HG03095 (cell line): Measurements from ENCODE around the gene KCNN2.
"Not testable (repeated sequence)": the region's sequence is repeated elsewhere in the genome, so short reads cannot be mapped to it uniquely, and the experiment has no call there.

Experiments used
- ATAC-seq: cut with Tn5 transposase; IDR thresholded peaks from one replicate; pipeline ENCODE4 v1.9.1; 2021; ENCODE audit warnings: moderate library complexity; ENCODE audit not compliant: unreplicated experiment

The KCNN2 gene

DNA sequence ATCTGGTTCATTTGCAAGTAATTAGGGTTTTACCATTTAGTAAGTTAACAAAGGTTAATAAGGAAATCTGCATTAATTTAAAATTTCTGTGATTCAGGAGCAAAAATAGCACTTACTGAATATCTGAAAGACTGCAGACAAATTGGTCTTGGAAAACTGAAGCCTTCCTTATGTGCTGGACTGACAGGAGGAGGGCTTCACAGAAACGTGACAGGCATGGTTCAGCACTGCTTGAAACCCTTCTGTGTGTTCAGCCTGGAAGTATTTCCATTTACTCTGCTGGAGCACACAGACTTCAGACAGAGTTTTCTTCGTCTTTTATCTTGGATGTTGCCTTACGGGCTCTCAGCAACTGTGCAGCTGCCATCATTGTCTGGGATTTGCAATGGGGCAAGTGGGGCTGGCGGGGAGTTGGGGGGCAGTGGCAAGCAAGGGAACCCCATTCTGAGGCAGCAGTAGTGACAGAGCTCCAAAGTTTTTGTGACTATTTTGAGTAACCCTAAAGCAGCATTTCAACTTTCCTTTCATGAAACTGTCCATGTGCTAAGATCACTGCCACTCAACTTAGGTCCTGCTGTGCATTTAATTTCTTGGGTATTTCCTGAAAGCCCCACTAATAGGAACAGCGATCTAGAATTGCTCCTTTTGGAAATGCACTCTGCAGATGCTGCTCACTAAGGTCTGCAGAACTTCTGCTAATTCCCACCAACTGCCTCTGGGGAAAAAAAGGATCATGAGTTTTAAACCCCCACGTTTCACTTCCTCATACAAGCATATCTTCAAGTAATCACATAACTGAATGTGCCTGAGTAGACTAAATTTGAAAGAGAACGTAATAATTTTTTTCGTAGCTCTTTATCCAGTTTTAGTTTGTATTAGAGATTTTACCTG lies 56.6 kb downstream of the KCNN2 start:
- peak; percentile 95 for ATAC-seq

DNA sequence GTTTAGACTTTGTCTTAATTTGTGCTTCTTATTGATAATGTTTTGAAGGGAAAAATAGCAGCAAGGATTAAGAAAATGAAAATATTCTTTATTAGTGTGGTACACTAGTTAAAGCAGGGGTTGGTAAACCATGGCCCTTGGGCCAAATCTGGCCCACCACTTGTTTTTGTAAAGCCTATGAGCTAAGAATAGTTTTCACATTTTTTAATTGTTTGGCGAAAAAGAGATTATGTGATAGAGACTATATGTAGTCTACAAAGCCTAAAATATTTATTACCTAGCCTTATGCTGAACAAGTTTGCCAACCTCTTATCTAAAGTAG lies 57.2 kb downstream of the KCNN2 start:
- peak; percentile 32 for ATAC-seq

DNA sequence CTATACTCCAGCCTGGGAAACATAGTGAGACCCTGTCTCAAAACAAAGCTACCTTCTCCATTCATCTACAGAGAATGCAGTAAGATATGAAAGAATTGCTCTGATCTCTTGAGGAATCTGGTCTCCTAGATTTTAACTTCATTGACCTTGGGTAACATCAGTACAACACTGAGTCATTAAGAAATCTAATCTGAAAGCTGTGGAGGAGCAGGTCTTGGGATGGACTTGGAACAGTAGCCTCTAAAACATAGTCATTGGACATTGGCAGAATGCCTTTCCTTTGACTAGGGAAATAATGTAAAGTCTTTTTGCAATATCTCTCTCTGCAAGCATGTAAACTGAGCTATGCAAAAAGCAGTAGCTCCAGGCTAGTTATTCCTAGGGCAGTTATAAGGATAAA lies 58.1 kb downstream of the KCNN2 start:
- no peak for ATAC-seq

DNA sequence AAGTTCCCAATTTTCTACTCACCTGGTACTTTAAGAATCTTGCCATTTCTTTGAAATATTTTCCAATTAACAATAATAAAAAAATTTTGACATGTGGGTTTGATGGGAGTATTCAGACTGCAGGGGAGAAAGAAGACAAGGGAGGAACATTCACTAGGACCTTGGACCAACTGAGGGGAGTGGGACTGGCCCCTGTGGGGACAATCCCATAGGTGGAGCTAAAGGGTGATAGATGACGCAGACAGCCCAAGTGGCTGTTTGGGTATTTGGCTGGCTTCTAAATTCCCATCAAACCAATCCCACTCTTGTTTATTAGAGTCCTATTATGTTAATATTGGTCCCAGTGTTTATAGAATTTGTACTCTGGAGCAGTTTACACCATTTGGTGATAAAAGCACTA lies 65.3 kb downstream of the KCNN2 start:
- no peak for ATAC-seq

DNA sequence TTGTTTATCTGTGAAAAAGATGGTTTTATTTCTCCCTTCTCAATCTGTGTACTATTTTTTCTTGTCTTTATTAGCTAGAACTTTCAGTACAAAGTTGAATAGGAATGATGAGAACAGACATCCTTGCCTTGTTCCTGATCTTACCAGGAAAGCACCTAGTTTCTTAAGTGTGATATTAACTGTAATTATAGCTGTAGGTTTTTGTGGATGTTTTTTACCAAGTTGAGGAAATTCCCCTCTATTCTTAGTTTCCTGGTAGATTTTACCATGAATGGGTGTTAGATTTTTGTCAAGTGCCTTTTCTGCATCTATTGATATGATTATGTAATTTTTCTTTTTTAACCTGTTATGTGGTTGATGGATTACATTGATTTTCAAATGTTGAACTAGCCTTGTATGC lies 68.7 kb downstream of the KCNN2 start:
- ATAC-seq, result no peak

DNA sequence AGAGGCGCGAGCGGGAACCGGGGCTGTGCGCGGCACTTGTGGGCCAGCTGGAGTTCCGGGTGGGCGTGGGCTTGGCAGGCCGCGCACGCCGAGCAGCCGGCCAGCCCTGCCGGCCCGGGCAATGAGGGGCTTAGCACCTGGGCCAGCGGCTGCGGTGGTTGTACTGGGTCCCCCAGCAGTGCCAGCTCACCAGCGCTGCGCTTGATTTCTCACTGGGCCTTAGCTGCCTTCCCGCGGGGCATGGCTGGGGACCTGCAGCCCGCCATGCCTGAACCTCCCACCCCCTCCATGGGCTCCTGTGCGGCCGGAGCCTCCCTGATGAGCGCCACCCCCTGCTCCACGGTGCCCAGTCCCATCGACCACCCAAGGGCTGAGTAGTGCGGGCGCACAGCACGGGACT lies 70.8 kb downstream of the KCNN2 start:
- not testable (repeated sequence) for ATAC-seq

DNA sequence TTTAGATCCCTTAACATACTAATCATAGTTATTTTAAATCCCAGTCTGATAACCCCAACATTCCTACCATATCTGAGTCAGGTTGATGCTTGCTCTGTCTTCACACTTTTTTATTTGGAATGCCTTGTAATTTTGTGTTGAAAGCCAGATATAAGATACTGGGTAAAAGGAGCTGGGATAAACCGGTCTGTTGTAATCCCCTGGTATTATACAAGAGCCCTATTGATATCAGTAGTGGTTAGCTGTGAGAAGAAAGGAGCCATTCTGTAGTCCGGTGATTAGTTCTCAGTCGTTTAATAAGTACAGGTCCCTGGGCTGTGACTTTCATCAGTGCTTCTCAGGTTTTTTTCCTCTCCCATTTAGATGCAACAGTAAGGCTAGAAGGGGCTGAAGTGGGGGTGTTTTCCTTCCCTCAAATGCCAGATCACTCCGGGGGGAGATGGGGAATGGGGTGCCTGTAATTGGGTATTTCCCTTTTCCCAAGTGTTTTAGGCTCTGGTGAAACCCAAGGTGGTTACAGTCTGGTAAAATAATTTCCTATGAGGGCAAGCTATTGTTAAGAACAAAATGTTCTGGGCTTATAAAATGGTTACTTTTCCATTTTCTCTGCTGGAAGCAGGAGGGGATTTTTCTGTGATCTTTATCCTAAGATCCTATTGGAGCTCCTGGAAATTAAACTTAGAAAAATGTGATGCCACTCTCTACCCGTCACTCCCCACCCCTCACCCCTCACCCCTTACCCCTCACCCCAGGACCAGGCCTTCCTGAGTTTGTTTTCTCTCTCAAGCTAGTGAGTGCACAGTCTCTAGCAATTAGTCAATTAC lies 72.7 kb downstream of the KCNN2 start:
- ATAC-seq, result no peak

DNA sequence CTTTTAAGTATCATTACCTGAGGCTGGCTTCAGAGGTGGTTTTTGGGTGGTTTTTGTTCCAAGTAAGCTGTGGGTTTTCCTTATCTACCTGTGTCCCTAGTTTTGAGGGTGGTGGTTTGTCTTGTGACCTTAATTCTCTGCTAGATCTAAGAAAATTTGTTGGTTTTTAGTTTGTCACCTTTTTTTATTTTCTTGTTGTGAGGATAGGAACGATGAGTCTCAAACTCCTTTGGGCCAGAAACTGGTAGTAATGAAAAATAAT lies 73.3 kb downstream of the KCNN2 start:
- no peak for ATAC-seq

DNA sequence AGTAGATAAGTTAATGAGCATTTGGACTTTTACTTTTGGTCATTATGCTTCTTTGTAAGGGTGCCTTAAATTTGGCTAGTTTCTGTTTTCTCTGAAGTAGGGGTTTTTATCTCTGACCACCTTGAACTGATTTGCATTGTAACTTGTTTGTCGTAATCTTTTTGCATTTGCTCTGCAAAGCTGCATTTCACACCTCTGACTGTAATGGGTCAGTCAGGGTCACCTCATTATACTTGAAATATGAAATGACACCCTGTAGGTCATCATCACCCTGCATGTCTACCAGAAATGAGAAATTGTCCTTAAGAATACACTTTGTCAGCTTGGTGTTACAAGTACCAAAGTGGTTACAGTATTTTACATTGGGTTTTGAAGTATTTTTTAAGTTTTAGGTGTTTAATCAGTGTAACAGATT lies 74.0 kb downstream of the KCNN2 start:
- ATAC-seq, result peak; percentile 52

DNA sequence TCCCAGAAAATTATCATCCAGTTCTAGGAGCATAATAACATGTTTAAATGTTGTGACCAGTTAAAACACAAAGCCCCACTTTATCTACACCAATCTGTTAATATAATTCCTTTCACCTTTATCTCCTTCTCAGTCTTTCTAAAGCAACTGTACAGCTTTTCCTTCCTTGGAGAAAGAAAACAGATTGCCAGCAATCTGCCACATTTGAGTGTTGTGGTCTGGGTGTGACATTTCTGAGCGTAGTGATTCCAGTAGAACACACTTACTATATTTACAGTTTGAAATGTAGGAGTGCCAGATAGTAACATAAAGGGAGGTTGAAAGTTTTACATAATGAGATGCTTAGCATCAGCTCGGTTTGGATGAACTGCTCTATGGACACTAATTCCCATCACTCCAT lies 76.1 kb downstream of the KCNN2 start:
- ATAC-seq, result no peak

DNA sequence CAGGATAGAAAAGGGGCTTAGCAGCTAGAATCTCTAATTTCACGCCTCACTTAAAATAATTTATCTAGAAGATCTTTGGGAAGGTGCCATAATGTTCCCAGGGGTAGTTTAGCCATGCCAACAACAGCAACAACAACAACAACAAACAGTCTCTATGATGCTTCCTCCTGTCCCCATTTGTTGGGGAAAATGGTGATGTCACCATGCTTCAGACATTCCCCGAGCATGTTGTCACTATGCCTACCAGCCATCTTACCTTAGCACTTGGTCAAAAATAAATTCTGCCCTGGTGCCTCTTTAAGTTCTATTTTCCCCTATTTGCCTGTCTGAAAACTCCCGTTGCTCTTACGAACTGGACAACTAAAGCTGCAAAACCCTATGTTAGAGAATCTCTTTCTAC lies 76.6 kb downstream of the KCNN2 start:
- no peak for ATAC-seq

DNA sequence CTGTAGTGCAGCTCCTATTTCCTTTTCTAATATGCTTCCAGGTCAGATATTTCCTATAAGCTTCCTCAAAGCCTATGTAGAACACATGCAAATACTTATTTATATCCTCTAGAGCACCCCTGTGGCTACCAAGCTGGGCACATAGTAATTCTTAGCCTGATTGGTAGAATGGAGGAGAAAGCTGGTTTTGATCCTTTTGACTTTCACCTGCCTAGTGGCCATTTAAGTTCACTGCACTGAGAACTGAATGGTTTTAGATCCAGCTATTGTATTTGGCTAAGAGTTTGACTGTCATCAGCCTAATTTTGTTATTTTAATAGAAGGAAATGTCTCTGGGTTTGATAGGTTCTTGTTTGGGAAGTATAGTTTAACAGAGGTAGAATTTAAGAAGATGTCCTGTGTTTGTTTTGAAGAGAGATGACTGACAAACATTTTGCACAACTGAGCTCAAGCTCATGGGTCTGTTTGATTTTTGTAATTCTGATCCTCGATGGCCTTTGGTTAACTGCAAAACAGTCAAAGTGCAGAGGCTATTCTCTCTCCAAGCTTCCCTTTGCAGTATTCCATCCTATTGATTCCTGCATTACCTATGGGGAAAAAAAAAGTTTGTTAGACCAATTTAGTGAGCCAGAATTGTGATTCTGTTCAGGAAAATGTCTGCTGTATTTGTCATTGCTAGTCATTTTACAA lies 85.4 kb downstream of the KCNN2 start:
- no peak for ATAC-seq

DNA sequence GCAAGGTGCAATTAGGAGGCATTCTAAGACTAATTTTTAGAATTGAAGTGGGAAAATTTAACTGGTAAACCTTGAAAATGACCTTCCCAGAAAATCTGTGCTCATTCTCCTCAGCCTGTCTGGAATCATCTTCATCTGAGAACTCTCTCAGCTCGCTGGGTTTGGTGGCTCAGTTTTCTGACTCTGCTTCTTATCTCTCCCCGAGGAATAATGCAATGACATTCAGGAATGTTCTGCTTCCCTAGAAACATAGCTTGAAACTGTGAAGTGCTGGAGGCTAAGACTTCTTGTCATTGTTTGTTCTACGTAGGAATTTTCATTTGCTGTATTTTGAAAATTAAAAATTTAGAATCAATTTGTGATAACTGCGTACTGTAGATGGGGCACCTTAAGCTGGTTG lies 86.6 kb downstream of the KCNN2 start:
- ATAC-seq, result no peak

DNA sequence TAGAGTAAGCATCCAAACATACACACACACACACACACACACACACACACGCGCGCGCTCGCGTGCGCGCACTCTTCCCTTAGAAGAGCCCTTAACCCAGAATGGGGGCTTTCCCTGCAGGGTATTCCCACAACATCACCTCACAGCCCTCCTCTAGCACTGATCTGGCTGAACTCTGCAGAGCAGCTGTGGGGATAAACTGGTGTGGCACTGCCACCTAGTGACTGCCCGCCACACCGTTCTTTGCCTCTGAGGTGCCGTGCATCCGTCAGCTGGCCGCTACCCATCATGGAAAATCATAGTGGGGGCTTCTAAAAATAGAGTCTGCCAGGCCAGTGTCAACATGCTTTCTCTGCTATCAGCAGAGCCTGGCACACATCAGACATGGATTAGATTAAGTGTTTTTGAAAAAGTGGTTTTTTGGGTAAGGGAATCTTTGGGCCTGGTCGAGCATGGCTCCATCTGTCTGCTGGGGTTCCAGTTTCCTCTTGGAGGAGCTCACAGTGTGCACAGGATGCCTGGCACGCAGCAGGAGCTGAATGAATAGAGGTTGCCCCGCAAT lies 88.1 kb downstream of the KCNN2 start:
- ATAC-seq, result peak; percentile 98

DNA sequence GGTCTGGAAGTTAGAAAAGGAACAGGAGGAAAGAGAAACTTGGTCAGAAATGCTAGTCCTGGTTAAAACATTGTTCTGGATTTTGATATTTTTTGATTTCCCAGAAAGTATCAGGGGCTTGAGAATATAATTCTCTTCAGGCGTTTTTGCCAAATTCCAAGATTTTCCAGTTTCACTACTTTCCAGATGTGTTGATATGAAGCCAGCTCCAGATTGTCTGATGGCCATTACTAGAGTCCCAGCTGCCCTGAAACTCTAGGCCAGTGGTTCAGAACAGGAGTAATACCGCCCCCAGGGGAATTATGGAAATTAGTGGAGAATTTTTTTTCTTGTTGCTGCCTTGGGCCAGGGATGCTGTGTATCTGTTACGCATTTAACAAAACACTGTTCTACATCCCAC lies 88.6 kb downstream of the KCNN2 start:
- ATAC-seq, result no peak

DNA sequence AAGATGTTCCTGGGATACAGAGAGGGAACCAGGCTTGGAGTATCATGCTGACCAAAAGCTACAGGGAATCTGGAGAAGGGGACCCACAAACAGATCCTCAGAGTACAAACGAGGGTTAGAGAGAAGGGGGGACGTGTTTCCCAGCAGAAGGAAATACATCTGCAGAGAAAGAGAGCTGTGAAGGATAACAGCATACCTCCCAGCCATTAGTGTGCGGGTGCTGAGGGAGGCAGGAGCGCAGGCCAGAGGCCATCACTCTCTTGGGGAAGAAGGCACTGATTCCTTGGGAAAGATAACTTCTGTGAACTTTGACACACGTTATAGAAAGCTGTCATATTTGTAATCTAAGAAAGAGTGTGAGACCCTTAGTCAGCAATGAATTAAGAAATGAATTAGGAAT lies 96.9 kb downstream of the KCNN2 start:
- no peak for ATAC-seq

DNA sequence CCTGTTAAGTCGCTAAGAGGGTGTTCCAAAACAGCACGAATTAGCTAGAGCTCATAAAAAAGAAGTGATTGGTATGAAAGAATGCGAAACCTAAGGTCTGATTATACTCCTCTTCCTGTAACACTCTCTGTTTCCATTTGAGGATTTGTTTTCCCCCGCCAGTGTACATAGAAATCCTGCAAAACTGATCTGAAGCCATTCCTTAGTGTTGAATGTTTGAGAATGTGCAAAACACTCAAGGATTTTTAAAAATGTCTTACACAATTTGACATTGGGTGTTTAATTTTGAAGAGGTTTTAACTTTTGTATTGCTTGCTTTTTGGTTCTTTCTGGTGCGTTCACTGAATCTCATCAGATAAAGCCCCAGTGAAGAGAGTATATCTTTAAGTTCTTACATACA lies 105.3 kb downstream of the KCNN2 start:
- ATAC-seq, result no peak

DNA sequence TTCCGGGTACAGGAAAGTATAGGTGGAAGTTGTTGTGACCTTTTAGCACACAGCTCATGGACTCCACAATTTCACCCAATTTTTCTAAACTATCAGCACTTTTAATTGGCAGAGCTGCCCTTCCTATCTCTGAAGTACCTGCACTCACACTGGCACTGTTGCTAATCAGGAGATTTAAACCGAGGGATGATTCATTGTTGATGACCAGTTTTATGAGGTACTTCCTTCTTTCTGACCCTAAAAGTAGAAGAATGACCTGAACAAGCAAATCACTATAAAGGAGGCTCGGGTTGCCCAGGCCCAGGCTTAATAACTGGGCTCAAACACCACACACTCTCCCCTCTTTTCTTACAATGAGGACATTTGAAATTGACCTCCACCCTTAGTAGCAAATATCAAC lies 105.9 kb downstream of the KCNN2 start:
- ATAC-seq, result no peak

DNA sequence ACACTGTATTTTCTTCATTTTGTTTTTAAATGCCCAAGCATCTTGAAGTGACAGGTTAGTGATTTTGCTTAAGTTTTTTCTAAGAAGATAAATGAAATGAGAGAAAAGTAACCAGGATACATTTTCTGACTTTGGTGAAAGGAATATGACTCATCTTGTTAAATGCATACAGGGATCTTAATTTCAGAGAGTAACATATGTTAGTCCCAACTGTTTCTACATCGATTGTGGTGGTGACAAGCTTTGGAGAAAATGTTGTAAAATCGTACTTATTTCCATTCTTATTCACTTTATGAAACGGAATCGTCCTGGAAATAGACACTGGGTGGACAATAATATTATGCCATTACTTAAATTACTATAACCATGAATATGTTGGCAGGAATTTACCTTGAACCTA lies 107.5 kb downstream of the KCNN2 start:
- no peak for ATAC-seq

DNA sequence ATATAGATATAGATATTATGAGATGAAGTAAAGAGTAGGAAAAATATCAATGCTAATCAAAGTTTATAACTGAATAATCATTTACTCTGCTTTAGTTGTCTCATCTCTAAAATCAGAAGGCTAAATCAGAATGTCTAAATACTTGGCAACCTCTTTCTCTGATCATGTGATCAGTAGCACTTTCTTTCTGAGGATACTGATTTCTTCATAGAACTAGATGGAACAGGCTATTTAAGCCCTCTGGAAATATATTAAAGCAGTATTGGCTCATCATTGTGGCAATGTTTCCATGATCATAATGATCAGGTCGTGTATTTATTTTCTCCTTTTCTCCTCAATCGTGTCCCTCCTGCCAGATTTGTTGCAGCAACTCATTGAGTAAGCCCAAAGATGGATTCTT lies 109.7 kb downstream of the KCNN2 start:
- ATAC-seq, result no peak

DNA sequence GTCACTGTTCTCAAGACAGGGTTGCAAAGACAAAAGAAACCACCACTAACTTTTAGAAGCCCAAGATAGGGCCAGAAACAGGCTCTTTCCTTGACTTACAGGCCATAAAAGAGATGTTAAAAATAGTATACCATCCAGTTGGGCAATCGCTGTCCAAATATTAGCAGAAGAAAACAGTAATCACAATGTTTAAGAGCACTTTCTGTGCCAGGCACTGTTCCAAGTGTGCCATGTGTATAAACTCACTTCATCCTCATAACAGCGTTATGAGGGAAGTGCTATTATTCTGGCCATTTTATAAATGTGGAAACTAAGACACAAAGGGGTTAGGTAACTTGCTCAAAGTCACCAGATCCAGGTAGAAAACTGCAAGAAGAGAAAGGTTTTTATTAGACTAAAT lies 111.7 kb downstream of the KCNN2 start:
- no peak for ATAC-seq
